IMR-90 (cell line): Measurements from ENCODE around the gene ATG9B.

Experiments
- BHLHE40 ChIP-seq: fragments of 150-350 bp; IDR thresholded peaks from 2 replicates; pipeline ENCODE4 v1.6.1; 2016; ENCODE audit warnings: mild to moderate bottlenecking, low read depth, low read length
- CEBPB ChIP-seq: IDR thresholded peaks from 2 replicates; pipeline ENCODE4 v1.6.1; 2012; ENCODE audit warnings: low read depth, low read length, improper control_type of control experiment
- FOS ChIP-seq: fragments of 150-350 bp; IDR thresholded peaks from 2 replicates; pipeline ENCODE4 v1.6.1; 2016; ENCODE audit warnings: low read depth, low read length
- MAFK ChIP-seq: IDR thresholded peaks from 2 replicates; pipeline ENCODE4 v1.6.1; 2012; ENCODE audit warnings: low read depth, low read length, improper control_type of control experiment
- MAZ ChIP-seq: IDR thresholded peaks from 2 replicates; pipeline ENCODE4 v1.6.1; 2012; ENCODE audit warnings: low read depth, mild to moderate bottlenecking, low read length, improper control_type of control experiment, moderate library complexity, borderline replicate concordance
- NFE2L2 ChIP-seq: fragments of 150-350 bp; IDR thresholded peaks from 2 replicates; pipeline ENCODE4 v1.6.1; 2016; ENCODE audit warnings: low read depth, mild to moderate bottlenecking, low read length
- POLR2A ChIP-seq: IDR thresholded peaks from 2 replicates; pipeline ENCODE4 v1.6.1; 2012; ENCODE audit warnings: mild to moderate bottlenecking, low read depth, low read length
- RCOR1 ChIP-seq: IDR thresholded peaks from 2 replicates; pipeline ENCODE4 v1.6.1; 2012; ENCODE audit warnings: mild to moderate bottlenecking, low read length, improper control_type of control experiment; ENCODE audit not compliant: insufficient replicate concordance
- RFX5 ChIP-seq: IDR thresholded peaks from 2 replicates; pipeline ENCODE4 v1.8.0; 2012; ENCODE audit warnings: low read depth, mild to moderate bottlenecking, low read length, moderate library complexity
- SMC3 ChIP-seq: fragments of 150-350 bp; IDR thresholded peaks from 2 replicates; pipeline ENCODE4 v1.6.1; 2016; ENCODE audit warnings: low read depth, mild to moderate bottlenecking, antibody characterized with exemption, low read length, moderate library complexity
- TF ChIP-seq, protein P1 (sequence below): conservative IDR thresholded peaks from 2 replicates; pipeline ENCODE4 v1.5.1; 2012; ENCODE audit warnings: mild to moderate bottlenecking, low read depth, low read length, improper control_type of control experiment
- TF ChIP-seq, protein P2 (sequence below): fragments of 150-350 bp; IDR thresholded peaks from 2 replicates; pipeline ENCODE4 v1.6.1; 2017; ENCODE audit warnings: mild to moderate bottlenecking, antibody characterized with exemption, low read length, low read depth

DNA sequence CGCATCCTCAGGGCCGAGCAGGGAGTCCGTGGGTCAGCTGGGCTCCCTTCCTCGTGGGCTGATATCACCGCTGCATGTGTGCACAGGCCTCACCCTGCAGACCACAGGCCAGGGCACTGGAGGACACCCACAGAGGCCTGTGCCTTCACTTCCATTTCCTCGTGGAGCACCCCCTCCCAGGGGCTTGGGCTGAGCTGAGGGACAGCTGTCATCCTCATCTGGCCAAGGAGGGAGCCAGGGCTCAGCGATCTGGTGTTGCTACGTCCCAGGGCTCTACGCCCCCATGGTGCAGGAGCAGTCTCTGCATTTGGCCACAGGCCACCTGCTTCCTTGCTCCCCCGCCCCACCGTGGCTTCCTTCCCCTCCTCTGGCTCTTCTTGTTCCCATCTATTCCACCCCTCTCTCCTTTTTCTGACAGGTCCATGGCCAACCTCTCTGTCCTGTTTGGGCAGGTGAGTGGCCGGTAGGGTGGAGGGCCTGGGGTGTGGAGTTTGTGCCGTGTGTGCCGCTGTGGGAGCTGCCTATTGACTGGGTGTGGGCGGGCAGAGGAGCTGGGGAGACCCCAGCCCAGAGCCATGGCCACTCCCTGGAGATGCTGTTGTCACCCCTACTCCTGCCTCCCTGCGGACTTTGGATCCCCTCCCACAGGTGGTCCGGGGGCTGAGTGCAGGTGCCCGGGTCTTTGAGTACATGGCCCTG lies 15.7 kb upstream of the ATG9B start:
- TF ChIP-seq, protein P1, sequence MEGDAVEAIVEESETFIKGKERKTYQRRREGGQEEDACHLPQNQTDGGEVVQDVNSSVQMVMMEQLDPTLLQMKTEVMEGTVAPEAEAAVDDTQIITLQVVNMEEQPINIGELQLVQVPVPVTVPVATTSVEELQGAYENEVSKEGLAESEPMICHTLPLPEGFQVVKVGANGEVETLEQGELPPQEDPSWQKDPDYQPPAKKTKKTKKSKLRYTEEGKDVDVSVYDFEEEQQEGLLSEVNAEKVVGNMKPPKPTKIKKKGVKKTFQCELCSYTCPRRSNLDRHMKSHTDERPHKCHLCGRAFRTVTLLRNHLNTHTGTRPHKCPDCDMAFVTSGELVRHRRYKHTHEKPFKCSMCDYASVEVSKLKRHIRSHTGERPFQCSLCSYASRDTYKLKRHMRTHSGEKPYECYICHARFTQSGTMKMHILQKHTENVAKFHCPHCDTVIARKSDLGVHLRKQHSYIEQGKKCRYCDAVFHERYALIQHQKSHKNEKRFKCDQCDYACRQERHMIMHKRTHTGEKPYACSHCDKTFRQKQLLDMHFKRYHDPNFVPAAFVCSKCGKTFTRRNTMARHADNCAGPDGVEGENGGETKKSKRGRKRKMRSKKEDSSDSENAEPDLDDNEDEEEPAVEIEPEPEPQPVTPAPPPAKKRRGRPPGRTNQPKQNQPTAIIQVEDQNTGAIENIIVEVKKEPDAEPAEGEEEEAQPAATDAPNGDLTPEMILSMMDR: no peak
- TF ChIP-seq POLR2A (no peak), BHLHE40 (no peak), MAFK (no peak), RCOR1 (no peak), FOS (no peak), NFE2L2 (no peak), CEBPB (no peak), MAZ (no peak), SMC3 (no peak), RFX5 (no peak)
- TF ChIP-seq, protein P2, sequence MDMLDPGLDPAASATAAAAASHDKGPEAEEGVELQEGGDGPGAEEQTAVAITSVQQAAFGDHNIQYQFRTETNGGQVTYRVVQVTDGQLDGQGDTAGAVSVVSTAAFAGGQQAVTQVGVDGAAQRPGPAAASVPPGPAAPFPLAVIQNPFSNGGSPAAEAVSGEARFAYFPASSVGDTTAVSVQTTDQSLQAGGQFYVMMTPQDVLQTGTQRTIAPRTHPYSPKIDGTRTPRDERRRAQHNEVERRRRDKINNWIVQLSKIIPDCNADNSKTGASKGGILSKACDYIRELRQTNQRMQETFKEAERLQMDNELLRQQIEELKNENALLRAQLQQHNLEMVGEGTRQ: no peak
